Adrenal gland (tissue), 12 donors: Measurements from ENCODE around the gene IMMP2L. TPM values are rescaled to one million over a fixed set of nuclear protein-coding genes. Genes with fewer than 3 reads are reported as not detected.

Experiments used
- DNase-seq, 7 donors: peaks; one replicate each; pipeline ENCODE4 v3.0.0-alpha.2; 2019 to 2020
- H3K27ac ChIP-seq, 5 donors: fragments of 200-600 bp; sonication (generic) in 4 of 5; 1 replicate in 3 of 5; 2 replicates in 2 of 5; pipeline versions ENCODE4 v1.5.1 to v1.8.0; 2016 to 2020; ENCODE audit warnings: mild to moderate bottlenecking in 1 of 5
- H3K27me3 ChIP-seq: fragments of 200-600 bp; 2 replicates; pipeline ENCODE4 v1.8.0; 2021
- H3K36me3 ChIP-seq, 2 donors: fragments of 200-600 bp; replicated peaks in 1 of 2; 1 replicate in 1 of 2; 2 replicates in 1 of 2; pipeline versions ENCODE4 v1.5.1 to v1.8.0; 2018 to 2022
- H3K4me1 ChIP-seq, 2 donors: fragments of 200-600 bp; replicated peaks in 1 of 2; 1 replicate in 1 of 2; 2 replicates in 1 of 2; pipeline versions ENCODE4 v1.5.1 to v1.8.0; 2018 to 2021
- H3K4me3 ChIP-seq, 4 donors: fragments of 200-600 bp; sonication (generic) in 3 of 4; one replicate each; pipeline ENCODE4 v1.5.1; 2016 to 2018
- H3K9me3 ChIP-seq, 3 donors: fragments of 200-600 bp; sonication (generic) in 1 of 3; replicated peaks in 1 of 3; 1 replicate in 2 of 3; 2 replicates in 1 of 3; pipeline versions ENCODE4 v1.5.1 to v1.8.0; 2016 to 2021
- CTCF ChIP-seq, 6 experiments: fragments of 450-650 bp in 4 of 6; fragments of 200-600 bp in 2 of 6; sonication (generic) in 1 of 6; IDR thresholded peaks; 1 replicate in 5 of 6; 2 replicates in 1 of 6; pipeline versions ENCODE4 v1.5.1 to v1.8.0; 2016 to 2021; ENCODE audit warnings: antibody characterized with exemption in 6 of 6, mild to moderate bottlenecking in 2 of 6, moderate library complexity in 1 of 6
- POLR2A ChIP-seq, 2 donors: fragments of 450-650 bp; IDR thresholded peaks; one replicate each; pipeline ENCODE4 v1.6.1; 2017; ENCODE audit warnings: antibody characterized with exemption in 2 of 2, mild to moderate bottlenecking in 2 of 2, moderate library complexity in 1 of 2
- WGBS, 4 donors: extraction: QIAGEN DNeasy Blood & Tissue Kit in 2 of 4; methylation state at CpG; one replicate each; pipeline versions ENCODE4 v1.1.5 to v1.1.7; 2013 to 2017; 5-methylcytosine and 5-hydroxymethylcytosine counted together
- intact Hi-C, 2 donors: fragments of 100-400 bp; cut with DNase I; formaldehyde crosslinking; loops; one replicate each; pipeline versions ENCODE4 v1.14.1 to v1.15.0; 2022 to 2023
- polyA plus RNA-seq, 3 donors: library from polyadenylated mRNA; stranded (reverse); fragments of 200-250 nt in 2 of 3; fragments of 350-450 nt in 1 of 3; fragmentation: Illumina TruSeq in 1 of 3; extraction: RNeasy Lipid Tissue Mini Kit (QIAGEN cat#74804) in 1 of 3; gene quantifications; one replicate each; pipeline ENCODE4 v1.2.3, GENCODE V29; 2013 to 2014
- total RNA-seq, 9 donors: library from RNA; depleted of rRNA in 4 of 9; stranded (reverse); fragments of >200 nt in 4 of 9; fragments of 120-200 nt in 1 of 9; fragmentation: NEBNext Ultra II Directional in 1 of 9; extraction: Animal tissue kit (Norgen Biotek cat#: 25700) in 1 of 9; gene quantifications; one replicate each; pipeline versions ENCODE4 v1.1.0 to v1.2.4, GENCODE V29; 2013 to 2023
- donor health status: healthy with polysubstance abuse.
- donor health status: Bipolar disorder and iron deficiency.
- donor health status: DM: yes; HTN: yes; CAD: no.
- donor health status: DM: no; HTN: no; CAD: no.
- donor health status: DM: no; HTN: no; CAD: no.
- donor health status: DM: yes; HTN: yes; CAD: no.

The IMMP2L gene
- total and polyA plus RNA-seq, 12 donors = 13.4 to 34.1 (median 25.3) TPM

GRCh38 chr7:111320133-111320532 is 242.2 kb downstream of the IMMP2L start:
- no peak overlapping the region for H3K4me3 ChIP-seq
- no peak overlapping the region for H3K27ac ChIP-seq
- no peaks in the 10 kb centered on the region for H3K4me1 ChIP-seq
- no peak for DNase-seq
- no peak for TF ChIP-seq POLR2A (IDR thresholded peaks at IDR 0.05)
- no peak for TF ChIP-seq CTCF (IDR thresholded peaks at IDR 0.05)
- no peaks in the 10 kb centered on the region for H3K27me3 ChIP-seq
- intact Hi-C loops = no loop called here
- no peaks in the 10 kb centered on the region for H3K9me3 ChIP-seq
- H3K36me3 ChIP-seq = no peaks in the 10 kb centered on the region

- Histone ChIP-seq H3K9me3 (no peaks in the 10 kb centered on the region), H3K4me1 (no peaks in the 10 kb centered on the region), H3K36me3 (no peaks in the 10 kb centered on the region), H3K27me3 (no peaks in the 10 kb centered on the region), H3K4me3 (no peak overlapping the region), H3K27ac (no peak overlapping the region)
- intact Hi-C loops = no loop called here
- no peak for TF ChIP-seq CTCF (IDR thresholded peaks at IDR 0.05)
- TF ChIP-seq POLR2A (IDR thresholded peaks at IDR 0.05) = no peak
- DNase-seq = no peak
Measured at GRCh38 chr7:111312966-111313365, 249.3 kb downstream of the IMMP2L start.

- no peaks in the 10 kb centered on the region for H3K9me3 ChIP-seq
- intact Hi-C loops = no loop called here
- H3K4me1 ChIP-seq = no peaks in the 10 kb centered on the region
- DNase-seq = no peak
- no peak overlapping the region for H3K27ac ChIP-seq
- H3K27me3 ChIP-seq = no peaks in the 10 kb centered on the region
- no peaks in the 10 kb centered on the region for H3K36me3 ChIP-seq
- 95 to 98% (median 97%) methylated on average over 1 of the region's 1 CpG for WGBS, 4 donors
- H3K4me3 ChIP-seq = no peak overlapping the region
- TF ChIP-seq POLR2A (IDR thresholded peaks at IDR 0.05) (no peak), CTCF (IDR thresholded peaks at IDR 0.05) (no peak)
Measured at GRCh38 chr7:111308691-111309090, 253.6 kb downstream of the IMMP2L start.

GRCh38 chr7:111301891-111302290 is 260.4 kb downstream of the IMMP2L start:
- intact Hi-C loops = no loop called here
- Histone ChIP-seq H3K4me3 (no peak overlapping the region), H3K9me3 (peaks cover 0 to 3% (median 0%) of the 10 kb centered on the region in 3 donors), H3K27ac (no peak overlapping the region), H3K4me1 (no peaks in the 10 kb centered on the region), H3K27me3 (no peaks in the 10 kb centered on the region), H3K36me3 (no peaks in the 10 kb centered on the region)
- WGBS, 4 donors = 95 to 100% (median 98%) methylated on average over 1 of the region's 1 CpG
- no peak for TF ChIP-seq CTCF (IDR thresholded peaks at IDR 0.05)
- DNase-seq = no peak
